Measurements from ENCODE around the gene NELL2.

Gene NELL2

DNA sequence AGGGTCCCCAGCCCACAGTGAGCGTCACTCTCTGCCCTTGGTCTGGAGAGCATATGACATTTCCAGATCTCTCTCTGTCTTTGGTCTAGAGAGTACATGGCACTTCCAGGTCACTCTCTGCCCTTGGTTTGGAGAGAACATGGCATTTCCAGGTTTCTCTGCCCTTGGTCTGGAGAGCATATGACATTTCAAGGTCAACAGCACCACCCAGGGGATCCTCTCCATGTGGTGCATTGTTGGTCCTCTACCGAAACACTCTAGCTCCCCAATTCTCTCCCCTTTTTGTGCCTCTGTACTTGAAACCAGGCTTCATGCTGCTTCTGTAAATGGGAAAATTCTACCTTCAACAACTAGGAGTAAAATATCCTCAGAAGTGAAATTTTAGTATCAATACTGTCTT lies 399.4 kb downstream of the NELL2 start:
- no peak for DNase-seq (ENCODE audit: low read depth, low spot score)

DNA sequence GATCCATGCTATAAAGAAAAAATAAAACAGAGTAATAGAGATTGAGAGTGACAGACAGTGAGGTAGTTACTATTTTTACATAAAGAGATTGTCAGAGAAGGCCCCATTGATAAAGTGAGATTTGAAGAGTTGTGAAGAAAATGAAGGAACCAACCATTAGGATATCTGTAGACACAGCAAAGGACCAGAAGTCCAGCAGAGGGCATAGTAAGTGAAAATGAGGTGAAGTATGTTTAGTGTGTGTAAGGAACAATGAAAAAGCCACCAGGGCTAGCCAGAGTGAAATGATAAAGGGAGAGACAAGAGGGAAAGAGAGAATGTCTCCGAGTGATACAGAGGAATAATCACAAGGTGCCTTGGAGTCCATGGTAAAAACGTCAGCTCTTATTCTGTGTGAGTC lies 411.0 kb downstream of the NELL2 start:
- no peak for DNase-seq (ENCODE audit: low read depth, low spot score)

DNA sequence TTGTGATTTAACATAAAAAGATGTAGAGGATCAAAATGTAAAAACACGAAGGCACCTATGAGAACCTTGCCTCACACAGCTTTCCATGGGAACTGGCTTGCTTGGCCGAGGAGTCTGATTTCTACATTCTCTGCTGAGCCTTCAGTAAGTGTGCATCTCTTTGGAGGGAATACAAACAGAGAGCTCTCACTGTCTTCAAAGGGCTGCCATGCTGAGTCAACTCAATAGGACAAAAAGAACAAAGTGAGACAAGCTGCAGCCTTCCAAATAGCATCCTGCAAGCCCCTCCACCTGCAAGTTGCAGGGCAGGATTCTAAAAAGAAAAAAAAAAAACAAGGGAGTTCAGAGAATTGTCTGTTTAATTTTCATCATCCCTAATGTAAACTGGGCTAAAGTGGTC lies 411.9 kb downstream of the NELL2 start:
- no peak for DNase-seq (ENCODE audit: low read depth, low spot score)

DNA sequence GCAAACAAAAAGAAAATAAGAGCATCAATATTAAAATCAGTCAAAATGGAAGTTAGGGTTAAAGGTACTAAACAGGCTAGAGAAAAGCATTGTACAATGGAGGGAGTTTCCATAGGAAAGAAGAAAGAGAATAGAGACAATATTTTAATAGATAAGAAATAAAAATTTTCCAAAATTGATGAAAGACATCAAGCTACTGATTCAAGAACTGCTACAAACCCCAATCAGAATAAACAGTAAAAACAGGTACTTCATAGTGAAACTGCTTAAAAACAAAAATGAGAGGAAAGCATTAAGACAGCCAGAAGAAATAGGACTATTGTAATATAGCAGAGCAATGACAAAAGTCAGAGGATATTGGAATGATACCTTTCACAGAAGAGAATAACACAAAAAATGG lies 413.4 kb downstream of the NELL2 start:
- DNase-seq (ENCODE audit: low read depth, low spot score) = no peak

DNA sequence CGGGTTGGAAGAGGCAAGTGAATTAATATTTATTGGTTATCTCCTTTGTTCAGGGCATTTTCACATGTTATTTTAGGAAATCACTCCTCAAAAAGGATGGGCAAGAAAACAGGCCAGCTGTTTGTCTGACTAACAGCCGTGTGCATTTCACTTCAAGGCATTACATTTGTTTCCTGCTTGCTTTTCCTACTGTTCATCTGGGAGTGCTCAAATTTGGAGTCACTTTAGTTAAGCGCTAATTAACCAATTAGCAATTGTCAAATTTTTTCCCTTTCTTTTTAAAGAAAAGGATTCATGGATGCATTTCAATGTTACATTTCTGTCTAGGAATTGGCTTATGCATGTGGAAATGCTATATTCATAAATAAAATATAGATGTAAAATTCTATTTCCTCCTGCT lies 415.9 kb downstream of the NELL2 start:
- no peak for DNase-seq (ENCODE audit: low read depth, low spot score)

DNA sequence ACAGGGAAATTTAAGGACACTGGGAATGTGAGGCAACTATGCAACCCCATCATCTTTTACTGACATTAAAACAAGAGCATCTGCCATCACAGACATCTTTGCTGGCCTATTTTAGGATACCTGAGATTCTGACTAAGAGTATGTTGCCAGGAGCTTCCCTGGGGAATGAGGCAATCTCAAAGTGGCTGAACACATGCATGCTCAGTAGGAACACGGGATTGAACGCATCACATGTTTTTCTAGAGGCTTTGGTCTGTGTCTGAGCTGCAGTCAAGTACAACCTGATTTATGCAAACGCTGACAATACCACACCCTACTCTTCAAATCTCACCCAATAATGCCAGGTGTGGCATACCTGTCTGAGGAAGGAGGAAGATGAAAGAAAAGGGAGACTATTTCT lies 416.5 kb downstream of the NELL2 start:
- DNase-seq (ENCODE audit: low read depth, low spot score) = no peak

Data from iPS DF 19.7 (cell line).